HCT116 (cell line): Measurements from ENCODE around the gene CFAP126. TPM values are rescaled to one million over a fixed set of nuclear protein-coding genes. Genes with fewer than 3 reads are reported as not detected.

Experiments
- ATAC-seq: fragments of 200-7000 bp; cut with Tn5 transposase; 2 replicates; pipeline ENCODE4 v1.9.1; 2020; ENCODE audit warnings: mild to moderate bottlenecking, moderate library complexity
- BruUV-seq: library from RNA; stranded (reverse); fragments of 400-500 nt; replicated peaks from 2 replicates; lab custom pipeline; 2021; lab: Mats Ljungman, UMichigan
- CTCF ChIA-PET: fragments of 300-600 bp; sonication (Branson Sonifier 250); formaldehyde crosslinking; loops from one replicate; lab custom pipeline; 2021; ENCODE audit warnings: antibody characterized with exemption; lab: Charles Lee
- POLR2A ChIA-PET: fragments of 300-600, 350-600 bp; sonication (Branson Sonifier 250); formaldehyde crosslinking; loops from one replicate; lab custom pipeline; 2021; ENCODE audit warnings: antibody characterized with exemption; lab: Charles Lee
- RAD21 ChIA-PET, 2 experiments: fragments of 300-600 bp; sonication (Branson Sonifier 250); formaldehyde crosslinking; loops; one replicate each; lab custom pipeline; 2023; ENCODE audit warnings: low total read pairs in 2 of 2; ENCODE audit not compliant: uncharacterized antibody in 2 of 2, unreplicated experiment in 2 of 2, low non-redundant PET in 1 of 2; lab: Charles Lee
- DNase-seq: peaks from one replicate; pipeline ENCODE4 v3.0.0-alpha.2; 2010; ENCODE audit warnings: low read depth, low spot score
- H2AFZ ChIP-seq: fragments of 200-600 bp; shearing (Covaris generic), sonication (generic); 2 replicates; pipeline ENCODE4 v1.6.1; 2017; ENCODE audit warnings: low read depth, mixed run types, mixed read lengths, antibody characterized with exemption, low read length; ENCODE audit not compliant: poor library complexity, severe bottlenecking
- H3K27ac ChIP-seq: 2 replicates; pipeline ENCODE4 v1.5.1; 2012; ENCODE audit warnings: low read depth, low read length
- H3K27me3 ChIP-seq: fragments of 200-600 bp; sonication (generic); 2 replicates; pipeline ENCODE4 v1.6.1; 2016; ENCODE audit warnings: mixed run types, low read length, mixed read lengths; ENCODE audit not compliant: insufficient read depth
- H3K36me3 ChIP-seq, 2 experiments: fragments of 200-500 bp in 1 of 2; fragments of 200-600 bp in 1 of 2; sonication (Bioruptor generic) in 1 of 2; sonication (generic) in 1 of 2; 2 replicates each; pipeline versions ENCODE4 v1.5.1 to v1.6.1; 2014 to 2016; ENCODE audit warnings: low read length in 2 of 2, inconsistent platforms in 1 of 2, mixed read lengths in 1 of 2, mixed run types in 1 of 2; ENCODE audit not compliant: insufficient read depth in 2 of 2, control insufficient read depth in 1 of 2
- H3K4me1 ChIP-seq, 2 experiments: fragments of 200-600 bp in 1 of 2; sonication (generic) in 1 of 2; 2 replicates each; pipeline versions ENCODE4 v1.5.1 to v1.6.1; 2012 to 2017; ENCODE audit warnings: low read length in 2 of 2, inconsistent platforms in 1 of 2, mild to moderate bottlenecking in 1 of 2, mixed read lengths in 1 of 2, mixed run types in 1 of 2, moderate library complexity in 1 of 2; ENCODE audit not compliant: insufficient read depth in 2 of 2, control insufficient read depth in 1 of 2
- H3K4me2 ChIP-seq: fragments of 200-600 bp; sonication (generic); 2 replicates; pipeline ENCODE4 v1.6.1; 2017; ENCODE audit warnings: mixed run types, low read length, mixed read lengths
- H3K4me3 ChIP-seq, 2 experiments: fragments of 200-600 bp in 1 of 2; sonication (generic) in 1 of 2; replicated peaks in 1 of 2; 2 replicates each; pipeline ENCODE4 v1.5.1; 2011 to 2016; ENCODE audit warnings: low read length in 2 of 2, control low read depth in 1 of 2, low read depth in 1 of 2, mild to moderate bottlenecking in 1 of 2, mixed read lengths in 1 of 2, mixed run types in 1 of 2
- H3K79me2 ChIP-seq: fragments of 200-600 bp; sonication (generic); 2 replicates; pipeline ENCODE4 v1.6.1; 2017; ENCODE audit warnings: mild to moderate bottlenecking, mixed run types, low read length, moderate library complexity, mixed read lengths; ENCODE audit not compliant: insufficient read depth
- H3K9ac ChIP-seq: fragments of 200-600 bp; sonication (generic); 2 replicates; pipeline ENCODE4 v1.6.1; 2016; ENCODE audit warnings: low read length, mixed read lengths
- H3K9me2 ChIP-seq: fragments of 200-600 bp; sonication (generic), shearing (Covaris generic); 2 replicates; pipeline ENCODE4 v1.6.1; 2017; ENCODE audit warnings: mixed run types, mild to moderate bottlenecking, moderate library complexity; ENCODE audit not compliant: insufficient read depth
- H3K9me3 ChIP-seq, 2 experiments: fragments of 200-500 bp in 1 of 2; fragments of 200-600 bp in 1 of 2; sonication (Bioruptor generic) in 1 of 2; sonication (generic) in 1 of 2; 2 replicates each; pipeline ENCODE4 v1.6.1; 2014 to 2017; ENCODE audit warnings: low read length in 2 of 2, mixed read lengths in 2 of 2, inconsistent platforms in 1 of 2, low read depth in 1 of 2, mild to moderate bottlenecking in 1 of 2, mixed run types in 1 of 2, moderate library complexity in 1 of 2; ENCODE audit not compliant: control insufficient read depth in 1 of 2, insufficient read depth in 1 of 2
- H4K20me1 ChIP-seq: fragments of 200-600 bp; sonication (generic), shearing (Covaris generic); 2 replicates; pipeline ENCODE4 v1.6.1; 2017; ENCODE audit warnings: mixed run types, mild to moderate bottlenecking, moderate library complexity; ENCODE audit not compliant: insufficient read depth
- CBX3 ChIP-seq: IDR thresholded peaks from 2 replicates; pipeline ENCODE4 v1.6.1; 2012; ENCODE audit warnings: low read depth
- CEBPB ChIP-seq: IDR thresholded peaks from 2 replicates; pipeline ENCODE4 v1.6.1; 2012; ENCODE audit warnings: low read depth
- EGR1 ChIP-seq: IDR thresholded peaks from 2 replicates; pipeline ENCODE4 v1.6.1; 2012; ENCODE audit warnings: low read depth
- EZH2 ChIP-seq: fragments of 200-600 bp; sonication (generic); IDR thresholded peaks from 2 replicates; pipeline ENCODE4 v1.6.1; 2017; ENCODE audit warnings: antibody characterized with exemption, mixed run types
- EZH2phosphoT487 ChIP-seq: fragments of 200-600 bp; IDR thresholded peaks from 2 replicates; pipeline ENCODE4 v1.6.1; 2018; ENCODE audit warnings: antibody characterized with exemption, borderline replicate concordance
- JUND ChIP-seq: IDR thresholded peaks from 2 replicates; pipeline ENCODE4 v1.6.1; 2012
- POLR2A ChIP-seq: IDR thresholded peaks from 2 replicates; pipeline ENCODE4 v1.7.0; 2011; ENCODE audit warnings: borderline replicate concordance; ENCODE audit not compliant: insufficient read depth, insufficient read length; ENCODE audit errors: extremely low read depth
- POLR2AphosphoS5 ChIP-seq: IDR thresholded peaks from 2 replicates; pipeline ENCODE4 v1.6.1; 2011; ENCODE audit warnings: mild to moderate bottlenecking, low read depth, low read length, moderate library complexity
- SIN3A ChIP-seq: IDR thresholded peaks from 2 replicates; pipeline ENCODE4 v1.6.1; 2012; ENCODE audit warnings: low read depth
- SP1 ChIP-seq: IDR thresholded peaks from 2 replicates; pipeline ENCODE4 v1.6.1; 2012; ENCODE audit warnings: low read depth
- SRF ChIP-seq: IDR thresholded peaks from 2 replicates; pipeline ENCODE4 v1.6.1; 2012; ENCODE audit warnings: low read depth
- TCF7L2 ChIP-seq: IDR thresholded peaks from 2 replicates; pipeline ENCODE4 v1.7.0; 2011; ENCODE audit warnings: borderline replicate concordance, inconsistent platforms; ENCODE audit not compliant: insufficient read depth, insufficient read length; ENCODE audit errors: extremely low read depth
- YY1 ChIP-seq: IDR thresholded peaks from 2 replicates; pipeline ENCODE4 v1.6.1; 2011; ENCODE audit warnings: low read length, low read depth, moderate library complexity, mild to moderate bottlenecking; ENCODE audit not compliant: insufficient replicate concordance; ENCODE audit errors: extremely low read depth
- ZFX ChIP-seq: fragments of 450-650 bp; IDR thresholded peaks from 2 replicates; pipeline ENCODE4 v1.6.1; 2017
- ZNF274 ChIP-seq: fragments of 200-500 bp; sonication (Bioruptor generic); IDR thresholded peaks from 2 replicates; pipeline ENCODE4 v1.6.1; 2014; ENCODE audit warnings: mild to moderate bottlenecking, low read depth, low read length, inconsistent platforms
- intact Hi-C: fragments of 100-400 bp; cut with micrococcal nuclease; formaldehyde crosslinking; loops from 2 replicates; pipeline ENCODE4 v1.10.0; 2022
- total RNA-seq: library from RNA; stranded (reverse); gene quantifications from one replicate; pipeline ENCODE4 v1.2.1, GENCODE V29; 2021; ENCODE audit not compliant: unreplicated experiment
- TF ChIP-seq, protein P1 (sequence below), 3 experiments: fragments of 200-600 bp in 1 of 3; sonication (generic) in 1 of 3; IDR thresholded peaks in 2 of 3; conservative IDR thresholded peaks in 1 of 3; 2 replicates each; pipeline ENCODE4 v1.5.1; 2012 to 2017; ENCODE audit warnings: low read depth in 2 of 3, low read length in 2 of 3, antibody characterized with exemption in 1 of 3, borderline replicate concordance in 1 of 3, control low read depth in 1 of 3, mild to moderate bottlenecking in 1 of 3, mixed read lengths in 1 of 3, mixed run types in 1 of 3, moderate library complexity in 1 of 3; ENCODE audit not compliant: insufficient read depth in 1 of 3
- TF ChIP-seq, protein P2 (sequence below): IDR thresholded peaks from 2 replicates; pipeline ENCODE4 v1.6.1; 2012
- TF ChIP-seq, protein P3 (sequence below): IDR thresholded peaks from 2 replicates; pipeline ENCODE4 v1.6.1; 2012
- TF ChIP-seq, protein P4 (sequence below): IDR thresholded peaks from 2 replicates; pipeline ENCODE4 v1.6.1; 2012; ENCODE audit warnings: low read depth

CFAP126 gene
- total RNA-seq, 1 experiment from 2014 or later, result not detected

DNA sequence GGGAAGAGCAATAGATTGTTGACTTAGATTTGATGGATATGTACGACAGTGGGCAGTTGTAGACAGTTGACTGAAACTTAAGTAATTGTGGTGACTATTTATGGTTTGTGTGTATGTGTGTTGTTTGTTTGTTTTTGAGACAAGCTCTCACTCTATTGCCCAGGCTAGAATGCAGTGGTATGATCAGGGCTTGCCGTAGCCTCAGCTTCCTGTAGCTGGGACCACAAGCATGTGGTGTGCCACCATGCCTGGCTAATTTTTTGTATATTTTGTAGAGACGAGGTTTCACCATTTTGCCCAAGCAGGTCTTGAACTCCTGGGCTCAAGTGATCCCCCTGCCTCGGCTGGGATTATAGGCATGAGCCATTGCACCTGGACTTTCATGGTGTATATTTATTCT is 43.7 kb downstream of the CFAP126 start:
- ATAC-seq, result no peak
- TF ChIP-seq, protein P1, sequence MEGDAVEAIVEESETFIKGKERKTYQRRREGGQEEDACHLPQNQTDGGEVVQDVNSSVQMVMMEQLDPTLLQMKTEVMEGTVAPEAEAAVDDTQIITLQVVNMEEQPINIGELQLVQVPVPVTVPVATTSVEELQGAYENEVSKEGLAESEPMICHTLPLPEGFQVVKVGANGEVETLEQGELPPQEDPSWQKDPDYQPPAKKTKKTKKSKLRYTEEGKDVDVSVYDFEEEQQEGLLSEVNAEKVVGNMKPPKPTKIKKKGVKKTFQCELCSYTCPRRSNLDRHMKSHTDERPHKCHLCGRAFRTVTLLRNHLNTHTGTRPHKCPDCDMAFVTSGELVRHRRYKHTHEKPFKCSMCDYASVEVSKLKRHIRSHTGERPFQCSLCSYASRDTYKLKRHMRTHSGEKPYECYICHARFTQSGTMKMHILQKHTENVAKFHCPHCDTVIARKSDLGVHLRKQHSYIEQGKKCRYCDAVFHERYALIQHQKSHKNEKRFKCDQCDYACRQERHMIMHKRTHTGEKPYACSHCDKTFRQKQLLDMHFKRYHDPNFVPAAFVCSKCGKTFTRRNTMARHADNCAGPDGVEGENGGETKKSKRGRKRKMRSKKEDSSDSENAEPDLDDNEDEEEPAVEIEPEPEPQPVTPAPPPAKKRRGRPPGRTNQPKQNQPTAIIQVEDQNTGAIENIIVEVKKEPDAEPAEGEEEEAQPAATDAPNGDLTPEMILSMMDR (IDR thresholded peaks at IDR 0.05 in 2 of 3, conservative IDR thresholded peaks at IDR 0.05 in 1 of 3; ENCODE audit: borderline replicate concordance in 1 of 3, insufficient read depth in 1 of 3, low read depth in 2 of 3, low read length in 2 of 3), result no peak
- no peak for TF ChIP-seq EGR1
- TF ChIP-seq ZFX, result no peak
- no peak for TF ChIP-seq POLR2AphosphoS5
- no peak for TF ChIP-seq CEBPB
- TF ChIP-seq SP1, result no peak
- TF ChIP-seq, protein P2, sequence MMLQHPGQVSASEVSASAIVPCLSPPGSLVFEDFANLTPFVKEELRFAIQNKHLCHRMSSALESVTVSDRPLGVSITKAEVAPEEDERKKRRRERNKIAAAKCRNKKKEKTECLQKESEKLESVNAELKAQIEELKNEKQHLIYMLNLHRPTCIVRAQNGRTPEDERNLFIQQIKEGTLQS, result no peak
- TF ChIP-seq EZH2, result no peak
- TF ChIP-seq ZNF274, result no peak
- TF ChIP-seq JUND, result no peak
- TF ChIP-seq SIN3A, result no peak
- TF ChIP-seq CBX3, result no peak
- TF ChIP-seq EZH2phosphoT487, result no peak
- TF ChIP-seq TCF7L2, result no peak
- TF ChIP-seq, protein P3, sequence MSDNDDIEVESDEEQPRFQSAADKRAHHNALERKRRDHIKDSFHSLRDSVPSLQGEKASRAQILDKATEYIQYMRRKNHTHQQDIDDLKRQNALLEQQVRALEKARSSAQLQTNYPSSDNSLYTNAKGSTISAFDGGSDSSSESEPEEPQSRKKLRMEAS, result no peak
- TF ChIP-seq, protein P4, sequence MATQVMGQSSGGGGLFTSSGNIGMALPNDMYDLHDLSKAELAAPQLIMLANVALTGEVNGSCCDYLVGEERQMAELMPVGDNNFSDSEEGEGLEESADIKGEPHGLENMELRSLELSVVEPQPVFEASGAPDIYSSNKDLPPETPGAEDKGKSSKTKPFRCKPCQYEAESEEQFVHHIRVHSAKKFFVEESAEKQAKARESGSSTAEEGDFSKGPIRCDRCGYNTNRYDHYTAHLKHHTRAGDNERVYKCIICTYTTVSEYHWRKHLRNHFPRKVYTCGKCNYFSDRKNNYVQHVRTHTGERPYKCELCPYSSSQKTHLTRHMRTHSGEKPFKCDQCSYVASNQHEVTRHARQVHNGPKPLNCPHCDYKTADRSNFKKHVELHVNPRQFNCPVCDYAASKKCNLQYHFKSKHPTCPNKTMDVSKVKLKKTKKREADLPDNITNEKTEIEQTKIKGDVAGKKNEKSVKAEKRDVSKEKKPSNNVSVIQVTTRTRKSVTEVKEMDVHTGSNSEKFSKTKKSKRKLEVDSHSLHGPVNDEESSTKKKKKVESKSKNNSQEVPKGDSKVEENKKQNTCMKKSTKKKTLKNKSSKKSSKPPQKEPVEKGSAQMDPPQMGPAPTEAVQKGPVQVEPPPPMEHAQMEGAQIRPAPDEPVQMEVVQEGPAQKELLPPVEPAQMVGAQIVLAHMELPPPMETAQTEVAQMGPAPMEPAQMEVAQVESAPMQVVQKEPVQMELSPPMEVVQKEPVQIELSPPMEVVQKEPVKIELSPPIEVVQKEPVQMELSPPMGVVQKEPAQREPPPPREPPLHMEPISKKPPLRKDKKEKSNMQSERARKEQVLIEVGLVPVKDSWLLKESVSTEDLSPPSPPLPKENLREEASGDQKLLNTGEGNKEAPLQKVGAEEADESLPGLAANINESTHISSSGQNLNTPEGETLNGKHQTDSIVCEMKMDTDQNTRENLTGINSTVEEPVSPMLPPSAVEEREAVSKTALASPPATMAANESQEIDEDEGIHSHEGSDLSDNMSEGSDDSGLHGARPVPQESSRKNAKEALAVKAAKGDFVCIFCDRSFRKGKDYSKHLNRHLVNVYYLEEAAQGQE, result no peak
- no peak for TF ChIP-seq SRF
- TF ChIP-seq YY1, result no peak
- TF ChIP-seq POLR2A, result no peak
- no TSS peak for BruUV-seq

More for the DNA sequence above, 43.7 kb downstream of the CFAP126 start:
- H3K27me3 ChIP-seq, result no peaks in the 10 kb centered on the region
- ChIA-PET CTCF (no interaction called here), RAD21 (no interaction called here), POLR2A (no interaction called here)
- intact Hi-C loops, result no loop called here
- no peak overlapping the region for H3K9ac ChIP-seq
- H3K79me2 ChIP-seq, result peaks cover 20% of the 10 kb centered on the region; the same call in 1 of the 2 replicates
- no peak for DNase-seq
- peaks cover 10% of the 10 kb centered on the region in 2 experiments; a peak in 2 of 4 replicates for H3K36me3 ChIP-seq
- no peak overlapping the region for H2AFZ ChIP-seq
- H3K4me3 ChIP-seq, result no peak overlapping the region
- no peaks in the 10 kb centered on the region for H4K20me1 ChIP-seq
- no peaks in the 10 kb centered on the region for H3K9me3 ChIP-seq
- no peak overlapping the region for H3K27ac ChIP-seq
- no peak overlapping the region for H3K4me2 ChIP-seq
- H3K9me2 ChIP-seq, result no peaks in the 10 kb centered on the region
- no peaks in the 10 kb centered on the region for H3K4me1 ChIP-seq
